CD4-positive, alpha-beta T cell treated with Interferon gamma for 1 hour (primary cell): ENCODE data around the gene UTP4.
"Not testable (repeated sequence)": the region's sequence is repeated elsewhere in the genome, so short reads cannot be mapped to it uniquely, and the experiment has no call there.

Experiments
- DNase-seq: peaks from one replicate; pipeline ENCODE4 v3.0.0-alpha.2; 2020

Gene UTP4

DNA sequence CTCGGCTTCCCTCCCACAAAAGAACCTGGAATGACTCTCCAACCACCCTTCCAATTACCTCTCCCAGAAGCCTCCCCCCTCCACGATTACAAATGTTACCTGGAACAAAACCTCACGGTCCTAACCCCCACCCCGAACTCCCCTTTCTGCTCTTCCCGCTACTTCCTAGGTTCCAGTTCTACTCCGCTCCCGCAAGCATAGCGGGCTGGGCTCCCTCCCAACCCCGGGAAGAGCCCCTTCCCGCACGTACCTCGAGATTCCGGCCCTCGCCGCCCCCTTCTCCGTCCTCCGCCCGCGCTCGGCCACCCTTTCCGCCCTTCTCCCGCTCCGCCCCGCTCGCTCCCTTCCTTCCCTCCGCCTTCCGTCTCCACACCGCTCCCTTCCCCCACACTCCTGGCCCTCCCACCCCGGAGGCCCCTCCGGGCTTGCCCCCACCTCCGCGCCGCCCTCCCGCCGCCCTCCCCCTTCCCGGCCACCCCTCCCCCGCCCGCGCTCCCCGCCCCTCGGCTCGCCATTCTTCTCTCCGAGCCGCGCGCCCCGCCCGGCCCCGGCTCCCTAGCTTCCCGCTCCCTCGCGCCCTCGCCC lies 518 bp upstream of the UTP4 start:
- DNase-seq = peak; percentile 62

DNA sequence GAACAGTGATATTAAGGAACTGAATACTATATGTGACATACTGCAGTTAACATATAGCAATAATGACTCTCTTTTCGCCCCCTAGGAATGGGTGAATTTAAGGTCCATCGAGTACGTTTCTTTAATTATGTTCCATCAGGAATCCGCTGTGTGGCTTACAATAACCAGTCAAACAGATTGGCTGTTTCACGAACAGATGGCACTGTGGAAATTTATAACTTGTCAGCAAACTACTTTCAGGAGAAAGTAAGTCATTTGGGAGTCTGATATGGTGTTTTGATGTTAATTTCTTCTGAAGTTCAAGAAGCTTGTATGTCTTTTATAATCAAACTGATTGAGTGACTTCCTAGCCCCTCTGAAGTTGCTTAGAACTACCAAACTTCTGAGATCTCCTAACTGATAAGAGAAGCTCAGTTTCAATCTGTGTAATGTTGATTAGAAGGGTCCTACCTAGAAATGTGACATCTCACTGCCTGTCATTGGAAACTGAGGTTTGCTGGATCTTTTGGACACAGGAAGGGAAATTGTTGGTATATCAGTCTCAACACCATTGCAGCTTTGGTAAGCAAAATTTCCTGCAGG lies 1.0 kb downstream of the UTP4 start:
- no peak for DNase-seq

DNA sequence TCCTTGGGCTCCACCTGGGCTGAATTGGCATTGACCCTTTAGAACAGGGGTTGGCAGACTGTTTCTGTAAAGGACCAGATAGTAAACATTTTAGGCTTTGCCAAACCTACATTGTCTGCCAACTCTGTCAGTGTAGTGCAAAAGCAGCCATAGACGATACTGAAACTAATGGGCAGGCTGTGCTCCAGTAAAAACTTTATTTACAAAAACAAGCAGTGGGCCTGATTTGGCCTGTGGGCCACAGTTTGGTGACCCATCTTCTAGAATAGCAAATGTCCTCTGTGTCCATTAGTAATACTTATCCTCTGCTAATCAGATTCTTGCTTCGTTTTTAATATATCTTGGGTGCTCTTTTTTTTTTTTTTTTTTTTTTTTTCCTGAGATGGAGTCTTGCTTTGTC lies 6.2 kb downstream of the UTP4 start:
- no peak for DNase-seq

DNA sequence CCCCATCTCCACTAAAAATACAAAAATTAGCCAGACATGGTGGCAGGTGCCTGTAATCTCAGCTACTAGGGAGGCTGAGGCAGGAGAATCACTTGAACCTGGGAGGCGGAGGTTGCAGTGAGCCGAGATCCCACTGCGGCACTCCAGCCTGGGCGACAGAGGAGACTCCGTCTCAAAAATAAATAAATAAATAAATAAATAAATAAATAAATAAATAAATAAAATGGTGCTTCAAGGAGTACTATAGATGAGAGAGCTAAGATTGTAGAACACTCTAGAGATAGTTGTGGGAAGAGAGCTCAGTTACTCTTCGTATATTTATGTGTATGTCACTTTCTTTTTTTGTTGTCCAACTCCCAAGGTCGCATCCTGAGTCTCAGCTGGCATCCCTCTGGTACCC lies 7.0 kb downstream of the UTP4 start:
- not testable (repeated sequence) for DNase-seq

DNA sequence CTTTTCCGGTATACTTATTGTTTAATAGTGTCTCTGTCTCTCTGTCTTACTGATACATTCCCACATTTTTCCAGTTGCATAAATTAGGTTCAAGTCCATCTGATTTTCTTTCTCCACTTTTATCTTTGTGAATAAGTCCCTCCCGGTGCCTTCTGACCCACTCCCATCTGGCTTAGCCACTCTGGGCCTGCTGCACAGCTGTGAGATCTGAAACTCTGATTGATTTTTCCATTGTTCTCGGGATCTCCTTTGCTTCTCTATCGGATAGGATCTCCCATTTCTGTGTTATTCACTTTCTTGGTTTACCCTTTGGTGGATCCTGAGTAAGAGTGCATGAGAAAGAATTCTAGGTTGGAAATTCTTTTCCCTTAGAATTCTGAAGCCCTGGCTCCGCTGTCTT lies 8.6 kb downstream of the UTP4 start:
- no peak for DNase-seq

DNA sequence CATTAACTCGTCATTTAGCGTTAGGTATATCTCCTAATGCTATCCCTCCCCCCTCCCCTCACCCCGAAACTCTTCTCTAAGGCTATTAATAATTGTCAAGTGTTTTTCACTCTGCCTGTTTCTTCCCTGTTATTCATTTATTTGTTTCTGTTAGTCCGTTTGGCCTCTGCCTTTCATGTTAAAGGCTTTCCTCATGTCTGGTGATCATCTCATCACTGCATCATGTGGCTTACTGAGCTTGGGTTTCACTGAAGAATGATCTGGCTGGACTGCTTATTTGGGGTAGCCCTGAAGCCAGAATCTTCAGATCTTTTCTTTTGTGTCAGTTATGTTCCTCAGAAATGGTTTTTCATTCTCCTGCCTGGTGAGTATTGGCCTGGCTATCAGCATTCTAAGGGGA lies 9.5 kb downstream of the UTP4 start:
- no peak for DNase-seq

DNA sequence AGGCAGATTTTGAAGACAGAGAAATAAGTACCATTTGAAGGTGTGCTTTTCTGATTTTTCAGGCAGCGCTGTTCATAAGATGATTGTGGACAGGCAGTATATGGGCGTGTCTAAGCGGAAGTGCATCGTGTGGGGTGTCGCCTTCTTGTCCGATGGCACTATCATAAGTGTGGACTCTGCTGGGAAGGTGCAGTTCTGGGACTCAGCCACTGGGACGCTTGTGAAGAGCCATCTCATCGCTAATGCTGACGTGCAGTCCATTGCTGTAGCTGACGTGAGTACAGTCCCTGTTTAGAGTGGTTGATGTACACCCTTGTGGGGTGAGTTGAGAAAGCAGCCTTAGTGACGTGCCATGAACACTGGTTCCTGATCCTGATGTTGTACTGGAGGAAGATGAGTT lies 10.7 kb downstream of the UTP4 start:
- DNase-seq = no peak

DNA sequence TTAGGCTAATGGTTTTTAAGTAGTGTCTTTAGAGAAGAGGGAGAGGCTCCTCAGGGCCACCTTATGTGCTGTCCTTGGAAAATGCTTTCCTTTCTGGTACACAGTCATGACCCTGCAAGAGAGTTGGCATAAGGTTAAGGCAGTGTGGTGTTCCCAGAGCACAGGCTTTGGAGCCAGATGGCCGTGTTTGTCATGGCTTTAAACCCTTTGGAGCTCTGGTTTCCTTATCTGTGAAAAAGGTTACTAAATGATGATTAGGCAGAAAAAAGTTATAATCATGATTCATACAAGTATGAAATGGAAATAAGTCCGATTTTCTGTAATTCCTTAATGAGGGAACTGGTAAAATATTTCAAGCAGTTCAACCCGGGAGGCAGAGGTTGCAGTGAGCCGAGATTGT lies 13.2 kb downstream of the UTP4 start:
- DNase-seq = no peak

DNA sequence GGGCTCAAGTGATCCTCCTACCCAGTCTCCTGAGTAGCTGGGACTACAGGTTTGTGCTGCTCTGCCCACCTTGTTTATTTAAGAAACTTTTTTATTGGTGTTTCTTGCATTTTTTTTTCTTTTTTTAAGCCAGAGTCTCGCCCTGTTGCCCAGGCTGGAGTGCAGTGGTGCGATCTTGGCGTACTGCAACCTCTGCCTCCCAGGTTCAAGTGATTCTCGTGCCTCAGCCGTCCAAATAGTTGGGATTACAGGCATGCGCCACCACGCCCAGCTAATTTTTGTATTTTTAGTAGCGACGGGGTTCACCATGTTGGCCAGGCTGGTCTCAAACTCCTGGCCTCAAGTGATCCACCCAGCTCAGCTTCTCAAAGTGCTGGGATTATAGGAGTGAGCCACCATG lies 17.2 kb downstream of the UTP4 start:
- DNase-seq = not testable (repeated sequence)

DNA sequence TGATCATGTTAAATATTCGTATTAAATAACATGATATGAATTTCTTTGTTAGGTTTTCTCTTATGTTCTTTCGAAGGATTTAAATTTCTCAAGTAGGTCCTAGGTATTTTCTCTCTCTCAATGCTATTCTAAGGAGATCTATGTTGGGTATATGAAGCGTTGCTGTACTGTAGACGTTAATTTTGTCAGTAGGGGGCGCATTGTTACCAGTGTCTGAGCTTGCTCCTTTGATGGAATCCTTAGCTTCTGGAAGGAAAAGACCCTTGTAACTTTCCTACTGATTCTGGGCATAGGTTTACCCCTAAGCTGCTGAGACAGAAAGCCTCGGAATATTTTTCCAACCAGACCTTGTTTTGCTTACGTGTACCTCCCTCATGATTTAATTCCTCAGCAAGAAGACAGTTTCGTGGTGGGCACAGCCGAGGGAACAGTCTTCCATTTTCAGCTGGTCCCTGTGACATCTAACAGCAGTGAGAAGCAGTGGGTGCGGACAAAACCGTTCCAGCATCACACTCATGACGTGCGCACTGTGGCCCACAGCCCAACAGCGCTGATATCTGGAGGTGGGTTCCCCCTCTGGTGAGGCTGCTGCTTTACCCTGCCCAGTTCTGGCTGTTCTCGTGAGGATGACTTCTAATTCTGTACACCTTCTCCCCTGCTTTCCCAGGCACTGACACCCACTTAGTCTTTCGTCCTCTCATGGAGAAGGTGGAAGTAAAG lies 17.9 kb downstream of the UTP4 start:
- peak; percentile 20 for DNase-seq

DNA sequence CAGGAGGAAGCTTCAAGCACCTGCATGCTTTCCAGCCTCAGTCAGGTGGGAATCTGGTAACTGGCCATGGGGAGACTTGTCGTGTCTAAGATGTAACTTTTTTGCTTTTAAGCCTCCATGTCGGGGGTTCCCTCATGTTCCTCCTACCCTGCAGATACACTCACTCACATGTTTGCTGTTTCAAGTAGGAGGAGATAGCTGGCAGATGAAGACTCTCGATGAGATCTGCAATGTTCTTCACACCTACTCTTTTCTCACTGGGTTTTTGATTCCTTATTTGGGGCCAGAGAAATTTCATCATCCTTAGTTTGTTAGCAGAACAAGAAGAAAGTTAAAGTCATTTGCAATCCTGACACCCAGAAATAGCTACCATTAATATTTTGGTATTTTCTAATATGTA lies 24.7 kb downstream of the UTP4 start:
- DNase-seq = no peak

DNA sequence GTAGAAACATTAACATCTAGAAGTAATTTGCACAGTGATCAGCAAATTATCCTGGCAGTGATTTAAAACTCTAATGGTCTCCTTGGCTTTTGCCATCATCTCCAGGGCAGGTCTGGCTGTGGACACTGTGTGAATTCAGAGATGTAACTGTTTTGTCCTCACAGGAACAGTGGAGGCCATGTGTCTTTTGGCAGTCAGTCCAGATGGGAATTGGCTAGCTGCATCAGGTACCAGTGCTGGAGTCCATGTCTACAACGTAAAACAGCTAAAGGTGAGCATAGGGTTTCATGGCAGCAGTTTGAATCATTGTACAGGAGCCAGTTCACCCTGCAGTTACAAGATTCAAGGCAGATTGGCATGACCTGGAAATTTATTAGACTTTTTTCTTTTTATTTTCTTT lies 27.7 kb downstream of the UTP4 start:
- DNase-seq = no peak

DNA sequence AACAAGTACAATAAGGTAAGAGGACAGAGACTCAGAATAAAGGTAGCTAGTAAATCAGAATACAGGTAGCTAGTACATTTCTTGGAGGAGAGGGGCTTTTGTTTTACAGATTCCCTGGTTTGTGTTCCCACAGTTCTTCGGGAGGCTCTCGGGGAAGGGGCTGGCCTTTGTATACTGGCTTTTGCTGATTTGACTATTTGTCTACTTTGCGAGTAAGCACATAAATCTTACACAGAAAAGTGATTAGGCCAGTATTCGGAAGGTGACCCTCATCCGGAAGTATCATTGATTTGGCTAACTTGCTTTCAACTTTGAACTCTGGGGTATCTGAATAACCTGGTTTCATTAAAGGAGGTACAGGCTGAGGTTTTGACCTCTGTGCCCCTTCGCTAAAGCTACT lies 33.1 kb downstream of the UTP4 start:
- DNase-seq = no peak

DNA sequence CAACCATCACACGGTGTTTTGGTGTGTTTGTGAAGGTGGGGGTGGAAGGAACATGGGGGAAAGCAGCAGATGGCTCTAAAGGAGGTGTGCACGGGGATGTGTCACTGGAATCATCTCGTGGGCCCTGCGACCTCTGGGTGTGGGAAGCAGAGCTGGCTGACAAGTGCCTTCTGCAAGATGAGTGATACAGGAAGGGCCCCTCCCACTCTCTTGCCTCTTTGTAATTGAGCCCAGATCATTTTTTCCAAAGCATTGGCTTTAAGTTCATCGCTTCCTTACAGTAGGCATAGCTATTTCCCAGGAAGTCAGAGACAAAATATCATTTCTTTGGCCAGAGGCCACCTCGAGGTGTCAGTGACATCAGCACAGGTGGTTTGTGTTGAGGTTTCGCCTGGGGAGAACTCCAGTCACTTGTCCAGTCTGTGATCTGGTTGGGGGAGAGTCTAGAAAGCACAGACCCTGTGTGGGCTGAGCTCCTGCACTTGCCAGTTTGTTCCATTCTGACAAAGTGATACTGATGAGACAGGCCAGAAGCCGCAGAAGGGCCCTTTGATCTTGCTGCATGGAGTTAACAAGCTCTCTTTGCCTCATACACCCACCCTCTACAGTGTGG lies 33.9 kb downstream of the UTP4 start:
- DNase-seq = no peak

DNA sequence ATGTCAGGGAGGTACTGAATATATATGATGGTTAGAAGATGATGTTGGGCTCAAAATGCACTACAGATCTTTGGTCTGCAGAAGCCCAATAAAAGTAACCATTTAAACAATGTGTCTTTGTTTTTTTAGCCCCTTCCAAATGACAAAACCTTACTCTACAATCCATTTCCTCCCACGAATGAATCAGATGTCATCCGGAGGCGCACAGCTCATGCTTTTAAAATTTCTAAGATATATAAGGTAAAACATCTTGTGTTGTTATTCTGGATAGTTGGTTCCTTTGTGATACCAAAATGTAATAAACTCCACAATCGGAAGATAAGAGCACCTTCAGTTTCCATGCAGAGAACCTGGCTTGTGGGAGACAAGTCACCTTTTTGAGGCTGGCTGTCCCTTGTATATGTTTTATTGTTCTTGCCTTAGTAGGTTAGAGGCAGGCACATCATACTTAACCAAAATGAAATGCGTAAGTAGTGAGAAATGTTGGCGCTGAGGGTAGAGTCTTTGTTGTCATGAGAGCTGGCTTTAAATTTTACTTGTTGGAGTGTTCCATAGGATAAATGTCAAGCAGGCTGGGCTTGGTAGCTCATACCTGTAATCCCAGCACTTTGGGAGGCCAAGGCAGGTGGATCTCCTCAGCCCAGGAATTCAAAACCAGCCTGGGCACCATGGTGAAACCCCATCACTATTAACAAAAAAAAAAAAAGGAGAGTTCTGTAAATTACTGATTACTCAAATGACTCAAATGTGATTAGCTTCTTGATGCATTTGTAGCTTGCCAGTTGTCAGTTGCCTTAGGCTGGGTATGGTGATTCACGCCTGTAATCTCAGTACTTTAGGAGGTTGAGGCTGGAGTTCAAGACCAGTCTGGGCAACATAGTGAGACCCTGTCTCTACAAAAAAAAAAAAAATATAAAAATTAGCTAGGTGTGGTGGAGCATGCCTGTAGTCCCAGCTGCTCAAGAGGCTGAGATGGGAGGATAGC lies 34.8 kb downstream of the UTP4 start:
- DNase-seq = no peak

DNA sequence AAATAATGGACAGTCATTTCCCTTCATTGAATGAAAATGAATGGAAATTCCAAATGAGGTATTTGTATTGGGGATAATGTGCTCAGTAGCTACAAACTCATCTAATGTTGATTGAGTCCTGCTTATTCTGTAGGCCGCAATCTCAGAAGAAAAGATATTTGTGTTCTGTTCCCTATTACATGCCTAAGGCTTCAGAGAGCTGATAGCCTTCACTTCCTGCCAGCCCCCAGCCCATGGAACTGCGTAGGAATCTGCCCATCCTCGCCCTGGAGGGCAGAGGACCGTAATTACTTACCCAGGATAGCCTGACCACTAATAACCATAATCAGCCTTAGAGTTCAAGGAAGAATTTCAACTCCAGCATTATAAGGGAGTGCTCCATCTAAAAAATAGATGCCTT lies 36.6 kb downstream of the UTP4 start:
- DNase-seq = no peak

DNA sequence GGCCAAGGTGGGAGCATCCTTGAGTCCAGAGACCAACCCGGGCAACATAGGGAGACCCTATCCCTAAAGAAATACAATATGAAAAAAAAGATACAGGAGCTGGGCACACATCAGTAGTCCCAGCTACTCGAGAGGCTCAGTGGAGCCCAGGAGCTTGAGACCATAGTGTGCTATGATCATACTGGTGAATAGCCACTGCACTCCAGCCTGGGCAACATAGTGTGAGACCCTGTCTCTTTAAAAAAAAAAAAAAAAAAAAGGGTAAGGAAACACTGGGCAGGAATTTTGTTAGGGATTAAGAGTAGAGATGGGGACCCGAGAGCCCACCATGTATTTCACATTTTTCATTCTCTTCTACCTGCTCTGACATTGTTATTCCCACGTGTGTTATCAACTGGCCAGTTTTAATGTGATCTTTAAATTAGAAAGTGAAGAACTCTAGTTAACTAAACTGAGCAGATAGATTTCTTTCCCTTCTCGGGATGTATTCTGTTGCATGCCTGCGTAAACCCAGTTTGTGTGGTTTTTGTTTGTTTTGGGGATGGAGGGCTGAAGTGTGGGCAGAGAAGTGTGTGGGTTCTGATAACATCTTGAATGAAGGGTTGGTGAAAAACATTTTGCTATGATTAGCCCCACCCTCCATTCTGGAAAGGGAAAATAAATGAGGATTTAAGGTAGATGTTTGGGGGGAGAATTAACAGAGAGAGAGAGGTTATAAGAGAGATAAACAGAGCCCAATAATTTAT lies 37.3 kb downstream of the UTP4 start:
- DNase-seq = no peak

DNA sequence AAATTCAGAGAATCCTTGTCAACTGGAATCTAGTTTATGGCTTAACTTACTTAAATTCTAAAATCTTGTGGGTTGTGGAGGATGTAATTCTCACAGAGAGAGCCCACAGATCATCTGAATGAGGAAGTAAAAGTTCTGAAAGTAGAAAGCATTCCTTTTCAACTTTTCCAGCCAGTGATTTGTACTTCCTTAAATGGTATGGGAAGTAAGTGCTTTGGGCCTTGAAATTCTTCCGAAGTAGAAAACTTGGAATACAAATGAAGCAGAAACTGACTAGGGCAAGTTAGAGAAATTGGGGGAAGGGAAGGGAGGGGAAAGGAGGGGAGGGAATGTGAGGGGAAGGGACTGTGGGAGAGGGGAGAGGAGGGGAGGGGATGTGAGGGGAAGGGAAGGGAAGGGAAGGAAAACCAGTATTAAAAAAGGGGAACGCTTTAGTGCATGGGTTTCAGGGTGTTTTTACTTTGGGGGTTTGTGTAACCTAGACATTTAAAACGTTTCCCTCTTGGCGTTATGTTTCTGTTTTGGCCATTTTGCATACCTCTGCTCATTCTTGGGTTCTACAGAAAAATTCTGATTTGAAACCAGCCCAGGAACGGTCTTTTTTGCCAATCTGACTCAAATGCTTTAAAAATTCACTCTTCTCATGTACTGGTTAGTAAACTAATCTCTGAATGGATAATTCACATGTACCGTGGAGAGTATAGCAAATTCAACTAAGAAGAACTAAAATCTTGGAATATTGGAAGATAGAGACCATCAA lies 39.1 kb downstream of the UTP4 start:
- DNase-seq = no peak

DNA sequence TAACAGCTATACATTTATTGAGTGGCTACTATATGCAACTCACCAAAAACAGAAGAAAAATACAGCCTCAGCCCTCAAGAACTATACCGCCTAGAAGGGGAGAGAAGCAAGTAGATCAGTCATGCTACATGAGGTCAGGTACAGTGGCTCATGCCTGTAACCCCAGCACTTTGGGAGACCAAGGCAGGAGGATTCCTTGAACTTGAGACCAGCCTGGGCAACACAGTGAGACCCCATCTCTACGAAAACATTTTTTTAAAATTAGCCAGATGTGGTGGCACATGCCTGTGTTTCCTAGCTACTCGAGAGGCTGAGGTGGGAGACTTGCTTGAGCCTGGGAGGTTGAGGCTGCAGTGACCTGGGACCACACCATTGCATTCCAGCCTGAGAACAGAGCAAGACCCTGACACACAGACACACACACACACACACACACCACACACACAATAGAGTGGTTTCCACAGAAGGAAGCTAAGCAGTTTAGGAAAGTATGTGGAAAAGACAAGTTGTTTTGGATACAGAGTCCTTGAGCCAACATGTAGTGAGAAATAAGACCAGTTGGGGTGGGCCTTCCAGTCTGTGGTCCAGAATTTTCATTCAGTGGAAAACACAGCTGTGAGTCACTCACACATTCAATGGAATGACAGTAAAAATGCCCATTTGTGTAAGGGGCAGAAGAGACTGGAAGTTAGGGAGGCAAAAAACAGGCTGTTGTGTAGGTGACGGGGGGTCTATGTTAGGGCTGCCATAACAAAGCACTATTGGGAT lies 43.8 kb downstream of the UTP4 start:
- DNase-seq = no peak

DNA sequence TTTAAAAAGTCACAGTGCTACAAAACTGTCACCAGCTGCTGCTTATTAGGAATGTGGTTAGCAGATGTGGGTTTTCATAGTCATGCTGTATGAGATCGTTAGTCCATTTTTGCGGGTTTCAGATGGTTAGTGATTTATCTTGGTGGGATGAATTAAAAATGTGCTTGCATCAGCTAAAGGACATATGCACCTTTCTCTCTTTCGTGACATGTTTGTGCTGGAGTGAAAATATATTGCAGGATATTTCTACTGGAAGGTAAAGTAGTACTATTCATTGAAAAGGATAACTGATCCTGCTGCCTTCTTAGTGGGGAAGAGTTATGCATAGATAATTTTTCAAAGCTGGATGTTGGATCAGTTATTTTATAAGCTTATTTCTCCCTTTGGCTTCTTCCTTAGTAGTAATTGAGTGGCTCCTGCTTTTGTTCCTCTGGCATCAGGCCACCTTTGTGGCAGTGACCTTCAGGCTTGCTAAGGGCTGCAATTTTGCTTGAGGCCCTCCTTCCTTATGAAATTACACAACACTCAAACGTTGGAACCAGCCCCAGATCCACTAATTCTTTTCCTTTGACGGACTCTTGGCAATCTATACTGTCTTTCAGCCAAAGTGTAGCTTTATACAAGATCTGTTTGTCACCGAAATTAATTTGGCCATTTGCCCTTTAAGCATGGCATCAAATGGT lies 47.0 kb downstream of the UTP4 start:
- no peak for DNase-seq
